GM18498 (cell line): ENCODE data around the gene CDK15.

Experiments used
- ATAC-seq: cut with Tn5 transposase; IDR thresholded peaks from one replicate; pipeline ENCODE4 v1.9.1; 2021; ENCODE audit warnings: mild to moderate bottlenecking, moderate library complexity; ENCODE audit not compliant: unreplicated experiment

Gene CDK15

GRCh38 chr2:201906777-201907562, 100.6 kb downstream of the CDK15 start:
- ATAC-seq = no peak

GRCh38 chr2:201907563-201907881, 101.2 kb downstream of the CDK15 start:
- no peak for ATAC-seq

- no peak for ATAC-seq
Observed at GRCh38 chr2:201908901-201909300, 102.6 kb downstream of the CDK15 start.

- no peak for ATAC-seq
Observed at GRCh38 chr2:201909348-201909747, 103.0 kb downstream of the CDK15 start.

- ATAC-seq = peak; percentile 59
Observed at GRCh38 chr2:201909961-201910361, 103.6 kb downstream of the CDK15 start.

GRCh38 chr2:201911372-201911771, 105.0 kb downstream of the CDK15 start:
- ATAC-seq = no peak

- ATAC-seq = no peak
Observed at GRCh38 chr2:201913201-201913600, 106.9 kb downstream of the CDK15 start.

GRCh38 chr2:201915446-201915845, 109.1 kb downstream of the CDK15 start:
- peak; percentile 70 for ATAC-seq

- ATAC-seq = no peak
Observed at GRCh38 chr2:201916565-201916964, 110.2 kb downstream of the CDK15 start.

- ATAC-seq = no peak
Observed at GRCh38 chr2:201918616-201919307, 112.4 kb downstream of the CDK15 start.

- no peak for ATAC-seq
Observed at GRCh38 chr2:201919308-201919634, 112.9 kb downstream of the CDK15 start.

- ATAC-seq = no peak
Observed at GRCh38 chr2:201923436-201924328, 117.3 kb downstream of the CDK15 start.

GRCh38 chr2:201924453-201924852, 118.1 kb downstream of the CDK15 start:
- ATAC-seq = no peak

- ATAC-seq = no peak
Observed at GRCh38 chr2:201925056-201925455, 118.7 kb downstream of the CDK15 start.

- ATAC-seq = no peak
Observed at GRCh38 chr2:201926067-201926466, 119.7 kb downstream of the CDK15 start.

GRCh38 chr2:201928363-201928762, 122.0 kb downstream of the CDK15 start:
- ATAC-seq = no peak

GRCh38 chr2:201929281-201930026, 123.1 kb downstream of the CDK15 start:
- no peak for ATAC-seq

- no peak for ATAC-seq
Observed at GRCh38 chr2:201930043-201930442, 123.7 kb downstream of the CDK15 start.

- no peak for ATAC-seq
Observed at GRCh38 chr2:201930831-201931230, 124.5 kb downstream of the CDK15 start.

GRCh38 chr2:201931475-201931874, 125.1 kb downstream of the CDK15 start:
- ATAC-seq = no peak

- ATAC-seq = no peak
Observed at GRCh38 chr2:201931951-201932350, 125.6 kb downstream of the CDK15 start.
